B cell (primary cell): ENCODE data around the gene TEX19. TPM values are rescaled to one million over a fixed set of nuclear protein-coding genes. Genes with fewer than 3 reads are reported as not detected.

ENCODE experiments used
- ATAC-seq: fragments of 200-7000 bp; cut with Tn5 transposase; one replicate; pipeline ENCODE4 v1.10.0; 2021; ENCODE audit warnings: low read depth, mild to moderate bottlenecking, moderate number of reproducible peaks, moderate library complexity
- CTCF ChIA-PET: fragments of 350-600 bp; sonication (Branson Sonifier 250); formaldehyde crosslinking; loops from one replicate; lab custom pipeline; 2021; ENCODE audit warnings: antibody characterized with exemption, inconsistent platforms; lab: Charles Lee
- POLR2A ChIA-PET: fragments of 350-600 bp; sonication (Branson Sonifier 250); formaldehyde crosslinking; loops from one replicate; lab custom pipeline; 2021; ENCODE audit warnings: antibody characterized with exemption; lab: Charles Lee
- DNase-seq: peaks from one replicate; pipeline ENCODE4 v3.0.0; 2013
- H2AFZ ChIP-seq: 2 replicates; pipeline ENCODE4 v1.6.1; 2012; ENCODE audit warnings: mild to moderate bottlenecking, low read depth, low read length; ENCODE audit not compliant: insufficient read depth, poor library complexity, severe bottlenecking
- H3K27ac ChIP-seq, 2 donors: 1 replicate in 1 of 2; 2 replicates in 1 of 2; pipeline ENCODE4 v1.5.1; 2012 to 2013; ENCODE audit warnings: low read length in 2 of 2, mild to moderate bottlenecking in 2 of 2, moderate library complexity in 1 of 2
- H3K27me3 ChIP-seq, 4 experiments: fragments of 200-600 bp in 1 of 4; sonication (generic) in 1 of 4; replicated peaks in 1 of 4; 1 replicate in 2 of 4; 2 replicates in 2 of 4; pipeline versions ENCODE4 v1.6.1 to v1.7.0; 2013 to 2016; ENCODE audit warnings: low read length in 3 of 4, mild to moderate bottlenecking in 2 of 4, mixed read lengths in 1 of 4, moderate library complexity in 1 of 4; ENCODE audit not compliant: insufficient read depth in 4 of 4, control insufficient read depth in 3 of 4; ENCODE audit errors: control extremely low read depth in 1 of 4
- H3K36me3 ChIP-seq, 2 experiments: replicated peaks in 1 of 2; 1 replicate in 1 of 2; 2 replicates in 1 of 2; pipeline versions ENCODE4 v1.6.1 to v1.7.1; 2013; ENCODE audit warnings: low read length in 1 of 2; ENCODE audit not compliant: insufficient read depth in 2 of 2, control insufficient read depth in 1 of 2; ENCODE audit errors: control extremely low read depth in 1 of 2, extremely low read depth in 1 of 2
- H3K4me1 ChIP-seq, 2 donors: fragments of 200-600 bp in 1 of 2; sonication (generic) in 1 of 2; 1 replicate in 1 of 2; 2 replicates in 1 of 2; pipeline versions ENCODE4 v1.5.1 to v1.6.1; 2013 to 2017; ENCODE audit warnings: low read length in 2 of 2; ENCODE audit not compliant: control insufficient read depth in 2 of 2, insufficient read depth in 2 of 2
- H3K4me2 ChIP-seq: replicated peaks from 2 replicates; pipeline ENCODE3; 2012; ENCODE audit warnings: mild to moderate bottlenecking, low read depth, low read length; ENCODE audit not compliant: poor library complexity, severe bottlenecking
- H3K4me3 ChIP-seq, 5 experiments: fragments of 200-600 bp in 1 of 5; sonication (generic) in 1 of 5; 1 replicate in 3 of 5; 2 replicates in 2 of 5; pipeline versions ENCODE4 v1.5.1 to v1.7.0; 2011 to 2016; ENCODE audit warnings: low read length in 4 of 5, mild to moderate bottlenecking in 4 of 5, low read depth in 2 of 5, control low read depth in 1 of 5, moderate library complexity in 1 of 5; ENCODE audit not compliant: insufficient read depth in 1 of 5; ENCODE audit errors: control extremely low read depth in 1 of 5, extremely low read depth in 1 of 5
- H3K79me2 ChIP-seq: fragments of 200-600 bp; sonication (generic); one replicate; pipeline ENCODE4 v1.6.0; 2016; ENCODE audit warnings: low read length; ENCODE audit not compliant: control insufficient read depth, insufficient read depth
- H3K9ac ChIP-seq: fragments of 200-600 bp; sonication (generic); 2 replicates; pipeline ENCODE4 v1.6.1; 2017; ENCODE audit warnings: mild to moderate bottlenecking, low read length, moderate library complexity
- H3K9me3 ChIP-seq, 3 donors: one replicate each; pipeline versions ENCODE4 v1.6.1 to v1.7.1; 2013; ENCODE audit warnings: low read length in 2 of 3; ENCODE audit not compliant: control insufficient read depth in 2 of 3, insufficient read depth in 1 of 3; ENCODE audit errors: control extremely low read depth in 1 of 3
- H4K20me1 ChIP-seq: 2 replicates; pipeline ENCODE4 v1.6.0; 2012; ENCODE audit warnings: mild to moderate bottlenecking, low read length; ENCODE audit not compliant: insufficient read depth, control insufficient read depth, poor library complexity, severe bottlenecking
- H3K27ac Mint-ChIP-seq: one replicate; pipeline ENCODE4 v1.8.0; 2021; ENCODE audit warnings: mixed read lengths
- H3K27me3 Mint-ChIP-seq: one replicate; pipeline ENCODE4 v1.8.0; 2021; ENCODE audit warnings: mixed read lengths
- H3K4me1 Mint-ChIP-seq: one replicate; pipeline ENCODE4 v1.8.0; 2021; ENCODE audit warnings: mixed read lengths
- H3K4me3 Mint-ChIP-seq: one replicate; pipeline ENCODE4 v1.8.0; 2021; ENCODE audit warnings: mixed read lengths
- H3K9me3 Mint-ChIP-seq: one replicate; pipeline ENCODE4 v1.8.0; 2022; ENCODE audit warnings: mixed read lengths; ENCODE audit not compliant: insufficient read depth
- CTCF ChIP-seq: fragments of 200-600 bp; IDR thresholded peaks from one replicate; pipeline ENCODE4 v1.8.0; 2022; ENCODE audit warnings: antibody characterized with exemption, mild to moderate bottlenecking
- EZH2 ChIP-seq: IDR thresholded peaks from 2 replicates; pipeline ENCODE4 v1.6.1; 2012; ENCODE audit warnings: borderline replicate concordance, low read depth, mild to moderate bottlenecking, moderate library complexity, low read length; ENCODE audit not compliant: insufficient read depth, poor library complexity, severe bottlenecking
- WGBS: methylation state at CpG from one replicate; pipeline ENCODE4 v1.1.5; 2013; ENCODE audit warnings: missing lambda C conversion rate; ENCODE audit not compliant: insufficient coverage; 5-methylcytosine and 5-hydroxymethylcytosine counted together
- intact Hi-C: fragments of 100-400 bp; cut with micrococcal nuclease; formaldehyde crosslinking; loops from one replicate; pipeline ENCODE4 v1.10.0; 2022
- polyA plus RNA-seq: library from polyadenylated mRNA; depleted of rRNA; stranded (reverse); fragments of >200 nt; gene quantifications from 2 replicates; pipeline ENCODE4 v1.2.3, GENCODE V29; 2012
- total RNA-seq, 2 donors: library from RNA; stranded (reverse); fragments of 120-200 nt in 1 of 2; gene quantifications; 1 replicate in 1 of 2; 2 replicates in 1 of 2; pipeline versions ENCODE4 v1.2.3 to v1.2.4, GENCODE V29; 2013 to 2022

The TEX19 gene
- total and polyA plus RNA-seq, 2 donors (not counting 1 experiment from before 2014, with no cell fraction given): not detected

DNA sequence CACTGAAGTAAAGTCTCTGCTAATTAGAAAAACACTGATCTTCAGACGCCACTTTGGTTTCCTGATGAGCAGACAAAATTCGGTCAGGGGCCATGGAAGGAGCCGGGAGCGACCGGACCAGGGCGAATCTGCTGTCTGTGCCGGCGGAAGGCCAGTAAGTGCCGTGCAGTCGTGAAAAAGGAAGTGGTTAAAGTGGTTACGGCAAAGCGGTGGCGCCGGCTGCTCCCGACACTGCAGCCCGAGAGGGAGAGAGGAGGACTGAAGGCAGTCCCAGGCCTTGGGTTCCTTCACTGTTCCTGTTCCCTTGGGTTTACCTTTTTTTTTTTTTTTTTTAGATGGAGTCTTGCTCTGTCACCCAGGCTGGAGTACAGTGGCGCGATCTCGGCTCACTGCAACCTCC is 41.8 kb downstream of the TEX19 start:
- Histone ChIP-seq H3K9me3 (no peaks in the 10 kb centered on the region), H3K4me2 (peak overlapping the region; percentile 81), H3K36me3 (peaks cover 2 to 19% of the 10 kb centered on the region in 2 experiments), H2AFZ (peak overlapping the region; percentile 62), H3K4me1 (peaks cover 8 to 14% of the 10 kb centered on the region in 2 donors), H4K20me1 (no peaks in the 10 kb centered on the region), H3K4me3 (peak overlapping the region in 3 of 5 experiments; percentile 15 to 42 (median 33)), H3K79me2 (no peaks in the 10 kb centered on the region), H3K27ac (no peak overlapping the region), H3K27me3 (no peaks in the 10 kb centered on the region), H3K9ac (peak overlapping the region; percentile 49)
- DNase-seq (peak; percentile 74), ATAC-seq (peak; percentile 79)
- H3K4me3 Mint-ChIP-seq: peak overlapping the region; percentile 86
- no peak for TF ChIP-seq EZH2
- no peak for TF ChIP-seq CTCF
- ChIA-PET CTCF (interaction anchor here (1.3 kb wide), 1 partner anchor 18 kb away, joined by 5 read pairs; no protein-coding TSS in a partner anchor), POLR2A (no interaction called here)
- WGBS: under 1% methylated on average over 16 of the region's 19 CpGs
- H3K27me3 Mint-ChIP-seq: no peaks in the 10 kb centered on the region
- no peak overlapping the region for H3K27ac Mint-ChIP-seq
- H3K9me3 Mint-ChIP-seq: no peaks in the 10 kb centered on the region
- H3K4me1 Mint-ChIP-seq: peaks cover 10% of the 10 kb centered on the region
- intact Hi-C loops: no loop called here

- ATAC-seq (no peak), DNase-seq (no peak)
- H3K9ac ChIP-seq: no peak overlapping the region
- H3K9me3 Mint-ChIP-seq: no peaks in the 10 kb centered on the region
- H3K4me3 Mint-ChIP-seq: no peak overlapping the region
- H3K27ac Mint-ChIP-seq: no peak overlapping the region
- peaks cover 8 to 19% of the 10 kb centered on the region in 2 donors for H3K4me1 ChIP-seq
- H3K4me3 ChIP-seq: no peak overlapping the region
- intact Hi-C loops: no loop called here
- ChIA-PET CTCF (no interaction called here), POLR2A (no interaction called here)
- no peak overlapping the region for H3K4me2 ChIP-seq
- H3K27me3 Mint-ChIP-seq: no peaks in the 10 kb centered on the region
- no peak overlapping the region for H3K27ac ChIP-seq
- no peaks in the 10 kb centered on the region for H4K20me1 ChIP-seq
- 64% methylated on average over 5 of the region's 7 CpGs for WGBS
- H3K4me1 Mint-ChIP-seq: peaks cover 13% of the 10 kb centered on the region
- no peaks in the 10 kb centered on the region for H3K9me3 ChIP-seq
- TF ChIP-seq EZH2 (no peak), CTCF (no peak)
- no peaks in the 10 kb centered on the region for H3K27me3 ChIP-seq
- H3K79me2 ChIP-seq: no peaks in the 10 kb centered on the region
- H3K36me3 ChIP-seq: peaks cover 2 to 24% of the 10 kb centered on the region in 2 experiments
- no peak overlapping the region for H2AFZ ChIP-seq
Measured at GRCh38 chr17:82402865-82403264, 43.8 kb downstream of the TEX19 start.
